Jurkat, Clone E6-1 (cell line): ENCODE data around the gene CASK.

Source experiments
- DNase-seq: peaks from one replicate; pipeline ENCODE4 v3.0.0-alpha.2; 2011; ENCODE audit warnings: low read depth, low spot score
- H3K4me3 ChIP-seq: 2 replicates; pipeline ENCODE4 v1.5.1; 2011; ENCODE audit warnings: mild to moderate bottlenecking, low read length, control low read depth, moderate library complexity

The CASK gene

DNA sequence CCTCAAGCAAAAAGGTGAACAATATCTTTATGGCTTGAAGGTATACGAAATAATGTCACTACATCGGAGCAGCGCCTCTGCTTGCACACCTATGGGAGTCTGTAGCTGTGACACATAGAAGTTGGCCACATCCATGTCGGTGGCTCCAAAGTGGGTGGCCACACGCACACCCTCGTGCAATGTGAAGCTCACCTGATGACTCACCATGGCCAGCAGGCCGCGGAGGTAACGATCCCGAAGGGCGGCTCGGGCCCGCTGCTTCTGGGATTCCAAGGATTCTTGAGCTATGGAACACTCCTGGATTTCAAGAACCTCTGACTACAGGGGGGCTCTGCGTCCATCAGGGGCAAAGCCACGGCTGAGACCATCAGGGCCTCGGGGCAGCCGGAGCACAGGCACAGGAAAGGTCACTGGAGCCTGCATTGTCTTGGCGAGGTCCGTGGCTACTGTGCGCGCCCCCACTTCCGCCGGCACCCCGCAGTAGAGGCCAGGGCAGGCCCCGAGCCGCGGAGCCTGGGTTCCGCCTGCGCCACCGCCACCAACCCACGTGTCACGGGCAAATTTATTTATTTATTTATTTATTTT, 451.0 kb downstream of the CASK start:
- DNase-seq = no peak

DNA sequence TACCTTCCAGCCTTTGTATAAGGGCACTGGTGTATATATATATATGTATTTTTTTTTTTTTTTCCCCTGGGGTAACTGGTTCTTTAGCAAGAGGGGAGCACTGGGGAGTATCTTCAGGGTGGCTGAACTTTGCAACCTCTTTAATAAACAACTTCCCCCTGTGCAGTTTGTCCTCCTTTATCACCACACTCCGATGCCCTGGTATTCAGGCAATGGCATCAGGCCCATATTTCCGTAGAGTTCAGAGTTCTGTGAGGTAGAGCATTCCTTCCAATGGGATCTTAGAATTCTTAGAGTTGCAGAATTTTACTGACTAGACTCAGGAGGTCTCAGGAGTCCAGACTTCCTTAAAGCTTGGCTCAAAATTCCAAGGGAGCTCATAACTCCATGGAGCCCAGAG, 451.6 kb downstream of the CASK start:
- no peak for DNase-seq
- no peak overlapping the region for H3K4me3 ChIP-seq

More for the DNA sequence above, 451.0 kb downstream of the CASK start:
- H3K4me3 ChIP-seq = no peak overlapping the region

DNA sequence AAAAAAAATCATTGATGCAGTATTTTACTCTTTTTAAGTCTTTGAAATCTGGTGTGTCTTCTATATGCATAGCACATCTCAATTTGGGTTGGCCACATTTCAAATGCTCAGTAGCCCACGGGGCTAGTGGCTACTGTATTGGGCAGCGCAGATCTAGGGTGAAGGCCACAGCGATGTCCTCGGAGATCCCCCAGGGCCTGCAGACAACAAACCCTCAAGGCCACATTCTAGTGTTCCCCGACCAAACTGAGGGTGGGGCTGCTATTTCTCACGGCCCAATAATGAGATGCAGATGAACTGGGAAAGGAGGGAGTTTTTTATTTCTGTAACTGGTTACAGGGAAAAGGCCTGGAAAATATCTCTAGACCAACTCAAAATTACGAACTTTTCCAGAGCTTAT, 452.6 kb downstream of the CASK start:
- no peak overlapping the region for H3K4me3 ChIP-seq
- DNase-seq = no peak

DNA sequence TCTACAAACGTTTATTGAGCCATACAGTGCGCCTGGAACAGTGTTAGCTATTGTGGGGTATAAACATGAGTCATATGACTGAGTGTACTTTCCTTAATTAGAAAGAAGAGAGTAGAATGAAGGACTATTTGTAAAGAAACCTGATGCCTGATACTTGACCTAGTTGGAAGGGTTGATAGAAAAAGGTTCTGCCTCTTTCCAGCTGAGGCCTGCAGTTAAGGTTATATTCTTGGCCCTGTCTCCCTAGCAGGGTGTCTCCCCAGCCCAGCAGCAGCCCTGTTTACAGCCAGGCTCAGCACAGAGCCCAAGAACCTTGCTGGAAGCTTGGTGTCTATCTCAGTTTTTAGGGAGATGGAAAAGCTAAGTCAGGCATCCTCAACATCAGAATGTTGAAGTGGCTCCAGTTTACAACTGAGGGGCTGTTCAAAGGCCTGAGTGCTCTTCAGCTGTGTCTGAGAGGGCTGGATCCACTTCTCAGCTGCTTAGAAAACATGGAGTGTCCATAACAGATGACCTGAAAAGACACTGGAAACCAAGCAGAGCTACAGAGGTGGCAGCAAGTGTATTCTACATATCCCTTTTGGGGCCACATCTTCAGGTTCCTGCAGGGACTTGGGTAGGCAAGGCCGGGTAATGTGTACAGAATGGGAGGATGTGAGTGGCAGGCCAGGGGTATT, 454.6 kb downstream of the CASK start:
- H3K4me3 ChIP-seq = no peak overlapping the region
- no peak for DNase-seq
